ENCODE data around the gene TARDBP. TPM values are rescaled to one million over a fixed set of nuclear protein-coding genes. Genes with fewer than 3 reads are reported as not detected.
"Not testable (repeated sequence)": the region's sequence is repeated elsewhere in the genome, so short reads cannot be mapped to it uniquely, and the experiment has no call there.

The TARDBP gene
- total and polyA plus RNA-seq, 2 experiments from 2014 or later: 204 to 313 TPM

DNA sequence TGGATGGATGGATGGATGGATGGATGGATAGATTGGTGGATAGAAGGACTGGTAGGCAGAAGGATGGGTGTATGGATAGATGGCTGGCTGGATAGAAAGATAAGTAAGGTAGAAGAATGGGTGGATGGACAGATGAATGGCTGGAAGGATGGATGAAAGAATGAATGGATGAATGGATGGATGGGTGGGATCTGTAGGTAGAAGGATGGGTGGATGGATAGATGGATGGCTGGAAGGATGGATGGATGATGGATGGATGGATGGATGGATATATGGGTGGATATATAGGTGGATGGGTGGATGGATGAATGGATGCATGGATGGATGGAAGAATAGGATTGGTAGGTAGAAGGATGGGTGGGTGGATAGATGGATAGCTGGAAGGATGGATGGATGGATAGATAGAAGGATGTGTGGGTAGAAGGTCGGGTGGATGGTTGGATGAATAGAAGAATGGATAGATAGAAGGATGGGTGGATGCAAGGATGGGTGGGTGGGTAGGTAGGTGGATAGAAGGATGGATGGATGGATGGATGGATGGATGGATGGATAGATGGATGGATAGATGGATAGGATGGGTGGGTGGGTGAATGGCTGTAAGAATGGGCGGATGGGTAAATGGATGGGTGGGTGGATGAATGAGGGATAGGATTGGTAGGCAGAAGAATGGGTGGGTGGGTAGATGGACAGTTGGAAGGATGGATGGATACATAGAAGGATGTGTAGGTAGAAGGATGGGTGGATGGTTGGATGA lies 27.1 kb downstream of the TARDBP start:
- Histone ChIP-seq H3K36me3 (ENCODE audit: insufficient read depth) (no peaks in the 10 kb centered on the region), H3K79me2 (replicated peaks; ENCODE audit: insufficient read depth) (no peaks in the 10 kb centered on the region), H3K27ac (ENCODE audit: low read depth) (no peak overlapping the region), H4K20me1 (replicated peaks; ENCODE audit: insufficient read depth) (no peaks in the 10 kb centered on the region), H3F3A (replicated peaks; ENCODE audit: low read depth) (no peaks in the 10 kb centered on the region), H3K4me2 (no peak overlapping the region), H3K27me3 (ENCODE audit: insufficient read depth) (no peaks in the 10 kb centered on the region), H3K4me3 (no peak overlapping the region), H3K9me2 (ENCODE audit: insufficient read depth) (no peaks in the 10 kb centered on the region), H2AFZ (no peak overlapping the region), H3K4me1 (ENCODE audit: insufficient read depth) (no peaks in the 10 kb centered on the region)
- no peak overlapping the region for H3K4me3 Mint-ChIP-seq
- TF ChIP-seq POLR2AphosphoS5 (IDR thresholded peaks at IDR 0.05; ENCODE audit: low read depth): no peak
- TF ChIP-seq ZNF114 (CRISPR knock-in tag; IDR thresholded peaks at IDR 0.05): no peak
- no peak for TF ChIP-seq EZH2 (IDR thresholded peaks at IDR 0.05; ENCODE audit: low read depth, unreplicated experiment)
- TF ChIP-seq, protein P1, sequence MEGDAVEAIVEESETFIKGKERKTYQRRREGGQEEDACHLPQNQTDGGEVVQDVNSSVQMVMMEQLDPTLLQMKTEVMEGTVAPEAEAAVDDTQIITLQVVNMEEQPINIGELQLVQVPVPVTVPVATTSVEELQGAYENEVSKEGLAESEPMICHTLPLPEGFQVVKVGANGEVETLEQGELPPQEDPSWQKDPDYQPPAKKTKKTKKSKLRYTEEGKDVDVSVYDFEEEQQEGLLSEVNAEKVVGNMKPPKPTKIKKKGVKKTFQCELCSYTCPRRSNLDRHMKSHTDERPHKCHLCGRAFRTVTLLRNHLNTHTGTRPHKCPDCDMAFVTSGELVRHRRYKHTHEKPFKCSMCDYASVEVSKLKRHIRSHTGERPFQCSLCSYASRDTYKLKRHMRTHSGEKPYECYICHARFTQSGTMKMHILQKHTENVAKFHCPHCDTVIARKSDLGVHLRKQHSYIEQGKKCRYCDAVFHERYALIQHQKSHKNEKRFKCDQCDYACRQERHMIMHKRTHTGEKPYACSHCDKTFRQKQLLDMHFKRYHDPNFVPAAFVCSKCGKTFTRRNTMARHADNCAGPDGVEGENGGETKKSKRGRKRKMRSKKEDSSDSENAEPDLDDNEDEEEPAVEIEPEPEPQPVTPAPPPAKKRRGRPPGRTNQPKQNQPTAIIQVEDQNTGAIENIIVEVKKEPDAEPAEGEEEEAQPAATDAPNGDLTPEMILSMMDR (conservative IDR thresholded peaks at IDR 0.05; ENCODE audit: low read depth in 2 of 2): no peak
- no peak for TF ChIP-seq NANOG (IDR thresholded peaks at IDR 0.05; ENCODE audit: borderline replicate concordance)
- TF ChIP-seq ZNF331 (CRISPR knock-in tag; IDR thresholded peaks at IDR 0.05; ENCODE audit: low read depth): no peak
- TF ChIP-seq, protein P2, sequence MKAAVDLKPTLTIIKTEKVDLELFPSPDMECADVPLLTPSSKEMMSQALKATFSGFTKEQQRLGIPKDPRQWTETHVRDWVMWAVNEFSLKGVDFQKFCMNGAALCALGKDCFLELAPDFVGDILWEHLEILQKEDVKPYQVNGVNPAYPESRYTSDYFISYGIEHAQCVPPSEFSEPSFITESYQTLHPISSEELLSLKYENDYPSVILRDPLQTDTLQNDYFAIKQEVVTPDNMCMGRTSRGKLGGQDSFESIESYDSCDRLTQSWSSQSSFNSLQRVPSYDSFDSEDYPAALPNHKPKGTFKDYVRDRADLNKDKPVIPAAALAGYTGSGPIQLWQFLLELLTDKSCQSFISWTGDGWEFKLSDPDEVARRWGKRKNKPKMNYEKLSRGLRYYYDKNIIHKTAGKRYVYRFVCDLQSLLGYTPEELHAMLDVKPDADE (IDR thresholded peaks at IDR 0.05): no peak
- TF ChIP-seq STAT1 (IDR thresholded peaks at IDR 0.05; ENCODE audit: unreplicated experiment): no peak
- H3K9me3 Mint-ChIP-seq: no peaks in the 10 kb centered on the region
- DNase-seq (ENCODE audit: low spot score) (no peak), ATAC-seq (no peak)
- H3K27ac Mint-ChIP-seq: no peak overlapping the region
- peaks cover 3% of the 10 kb centered on the region for H3K27me3 Mint-ChIP-seq (ENCODE audit: insufficient read depth, low read depth, poor library complexity)
- no peaks in the 10 kb centered on the region for H3K4me1 Mint-ChIP-seq
- H3K36me3 Mint-ChIP-seq (ENCODE audit: low read depth): no peaks in the 10 kb centered on the region

DNA sequence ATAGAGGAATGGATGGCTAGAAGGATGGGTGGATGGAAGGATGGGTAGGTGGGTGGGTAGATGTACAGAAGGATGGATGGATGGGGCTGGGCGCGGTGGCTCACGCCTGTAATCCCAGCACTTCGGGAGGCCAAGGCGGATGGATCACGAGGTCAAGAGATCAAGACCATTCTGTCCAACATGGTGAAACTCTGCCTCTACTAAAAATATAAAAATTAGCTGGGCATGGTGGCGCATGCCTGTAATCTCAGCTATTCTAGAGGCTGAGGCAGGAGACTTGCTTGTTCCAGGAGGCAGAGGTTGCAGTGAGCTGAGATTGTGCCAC lies 27.6 kb downstream of the TARDBP start:
- not testable (repeated sequence) for H3K4me1 Mint-ChIP-seq; H3K36me3 Mint-ChIP-seq (ENCODE audit: low read depth)

More for the DNA sequence above, 27.6 kb downstream of the TARDBP start:
- not testable (repeated sequence) for H3K27ac Mint-ChIP-seq; H3K4me1 ChIP-seq (ENCODE audit: insufficient read depth); H2AFZ ChIP-seq; H3K4me2 ChIP-seq; H3K27me3 ChIP-seq (ENCODE audit: insufficient read depth); H3F3A ChIP-seq (replicated peaks; ENCODE audit: low read depth); H3K79me2 ChIP-seq (replicated peaks; ENCODE audit: insufficient read depth); H3K4me3 Mint-ChIP-seq; H3K27me3 Mint-ChIP-seq (ENCODE audit: insufficient read depth, low read depth, poor library complexity); DNase-seq (ENCODE audit: low spot score); H3K27ac ChIP-seq (ENCODE audit: low read depth); ATAC-seq; H3K9me2 ChIP-seq (ENCODE audit: insufficient read depth); H3K4me3 ChIP-seq; H3K36me3 ChIP-seq (ENCODE audit: insufficient read depth); H4K20me1 ChIP-seq (replicated peaks; ENCODE audit: insufficient read depth); H3K9me3 Mint-ChIP-seq
